SU-DHL-6 (cell line): ENCODE measurements around the gene ANKK1.

Experiments used
- H2AFZ ChIP-seq: fragments of 200-600 bp; sonication (generic); 2 replicates; pipeline ENCODE4 v1.6.1; 2014; ENCODE audit warnings: low read depth, mild to moderate bottlenecking, moderate library complexity, mixed read lengths, antibody characterized with exemption, low read length; ENCODE audit not compliant: severe bottlenecking
- H3F3A ChIP-seq: fragments of 200-600 bp; shearing (Covaris generic); 2 replicates; pipeline ENCODE4 v1.6.0; 2016; ENCODE audit warnings: antibody characterized with exemption, mild to moderate bottlenecking; ENCODE audit not compliant: insufficient read depth
- H3K27ac ChIP-seq: fragments of 200-600 bp; sonication (generic); 2 replicates; pipeline ENCODE4 v1.5.1; 2016; ENCODE audit warnings: low read depth, mild to moderate bottlenecking, low read length, moderate library complexity, mixed read lengths
- H3K27me3 ChIP-seq: fragments of 200-600 bp; sonication (generic), shearing (Covaris generic); 2 replicates; pipeline ENCODE4 v1.6.0; 2014; ENCODE audit warnings: mild to moderate bottlenecking, low read length
- H3K36me3 ChIP-seq: fragments of 200-600 bp; sonication (generic); 2 replicates; pipeline ENCODE4 v1.6.1; 2014; ENCODE audit warnings: mild to moderate bottlenecking, low read length, mixed read lengths
- H3K4me2 ChIP-seq: fragments of 300-600, 200-600 bp; shearing (Covaris generic), sonication (generic); 2 replicates; pipeline ENCODE4 v1.6.0; 2014; ENCODE audit warnings: low read length, low read depth, mild to moderate bottlenecking; ENCODE audit not compliant: poor library complexity, severe bottlenecking
- H3K4me3 ChIP-seq: fragments of 200-600 bp; sonication (generic); 2 replicates; pipeline ENCODE4 v1.5.1; 2014; ENCODE audit warnings: antibody characterized with exemption, low read length, mild to moderate bottlenecking, mixed read lengths; ENCODE audit not compliant: insufficient read depth, poor library complexity, severe bottlenecking
- H3K79me2 ChIP-seq: fragments of 200-600 bp; sonication (generic); 2 replicates; pipeline ENCODE4 v1.6.1; 2014; ENCODE audit warnings: mild to moderate bottlenecking, low read length, moderate library complexity; ENCODE audit not compliant: insufficient read depth
- H3K9ac ChIP-seq: fragments of 200-600 bp; sonication (generic); 2 replicates; pipeline ENCODE4 v1.7.0; 2014; ENCODE audit warnings: mild to moderate bottlenecking, low read length
- H3K9me2 ChIP-seq: fragments of 200-600 bp; sonication (generic); replicated peaks from 2 replicates; pipeline ENCODE4 v1.6.1; 2014; ENCODE audit warnings: low read length; ENCODE audit not compliant: insufficient read depth
- H3K9me3 ChIP-seq: fragments of 200-600 bp; sonication (generic); 2 replicates; pipeline ENCODE4 v1.6.1; 2014; ENCODE audit warnings: low read length, mixed read lengths; ENCODE audit not compliant: insufficient read depth
- H4K20me1 ChIP-seq: fragments of 200-600 bp; sonication (generic); 2 replicates; pipeline ENCODE4 v1.6.1; 2014; ENCODE audit warnings: low read depth, mild to moderate bottlenecking, antibody characterized with exemption, low read length, moderate library complexity, mixed read lengths
- CTCF ChIP-seq: fragments of 200-600 bp; sonication (generic); IDR thresholded peaks from one replicate; pipeline ENCODE4 v1.5.1; 2017; ENCODE audit warnings: antibody characterized with exemption, mild to moderate bottlenecking, low read length, moderate library complexity; ENCODE audit not compliant: insufficient read depth, poor library complexity, severe bottlenecking
- EZH2phosphoT487 ChIP-seq: fragments of 200-600 bp; sonication (generic), shearing (Covaris generic); conservative IDR thresholded peaks from 2 replicates; pipeline ENCODE4 v1.6.1; 2018; ENCODE audit warnings: mild to moderate bottlenecking, antibody characterized with exemption, low read length, moderate library complexity, mixed read lengths

ANKK1 gene

GRCh38 chr11:113447621-113448315, 60.2 kb downstream of the ANKK1 start:
- H3K27me3 ChIP-seq, result no peaks in the 10 kb centered on the region
- H3K36me3 ChIP-seq, result no peaks in the 10 kb centered on the region
- H4K20me1 ChIP-seq, result no peaks in the 10 kb centered on the region
- no peaks in the 10 kb centered on the region for H3K9me2 ChIP-seq
- H3K4me2 ChIP-seq, result no peak overlapping the region
- TF ChIP-seq CTCF, result no peak
- no peak for TF ChIP-seq EZH2phosphoT487
- no peak overlapping the region for H3K27ac ChIP-seq
- no peaks in the 10 kb centered on the region for H3K9me3 ChIP-seq
- no peak overlapping the region for H3K9ac ChIP-seq
- H3F3A ChIP-seq, result no peaks in the 10 kb centered on the region
- H2AFZ ChIP-seq, result no peak overlapping the region
- no peak overlapping the region for H3K4me3 ChIP-seq
- H3K79me2 ChIP-seq, result no peaks in the 10 kb centered on the region

- Histone ChIP-seq H3F3A (no peaks in the 10 kb centered on the region), H4K20me1 (no peaks in the 10 kb centered on the region), H2AFZ (no peak overlapping the region), H3K9me3 (no peaks in the 10 kb centered on the region), H3K9me2 (no peaks in the 10 kb centered on the region), H3K27me3 (no peaks in the 10 kb centered on the region), H3K9ac (no peak overlapping the region), H3K4me3 (no peak overlapping the region), H3K4me2 (no peak overlapping the region), H3K79me2 (no peaks in the 10 kb centered on the region), H3K36me3 (no peaks in the 10 kb centered on the region), H3K27ac (no peak overlapping the region)
- TF ChIP-seq CTCF (no peak), EZH2phosphoT487 (no peak)
Observed at GRCh38 chr11:113448316-113448677, 60.7 kb downstream of the ANKK1 start.

GRCh38 chr11:113449743-113450142, 62.2 kb downstream of the ANKK1 start:
- Histone ChIP-seq H3K27me3 (no peaks in the 10 kb centered on the region), H3K9ac (no peak overlapping the region), H4K20me1 (no peaks in the 10 kb centered on the region), H3K9me2 (no peaks in the 10 kb centered on the region), H3K36me3 (no peaks in the 10 kb centered on the region), H3K4me3 (no peak overlapping the region), H3K79me2 (no peaks in the 10 kb centered on the region), H3K9me3 (no peaks in the 10 kb centered on the region), H2AFZ (no peak overlapping the region), H3F3A (no peaks in the 10 kb centered on the region), H3K4me2 (no peak overlapping the region), H3K27ac (no peak overlapping the region)
- no peak for TF ChIP-seq CTCF
- TF ChIP-seq EZH2phosphoT487, result no peak
